A549 (cell line): Measurements from ENCODE around the gene GCNT2. TPM values are rescaled to one million over a fixed set of nuclear protein-coding genes. Genes with fewer than 3 reads are reported as not detected.

ENCODE experiments used
- ATAC-seq, 2 experiments: fragments of 200-7000 bp in 1 of 2; fragments of >200 bp in 1 of 2; cut with Nextera tagmentation in 1 of 2; cut with Tn5 transposase in 1 of 2; 3 replicates each; pipeline versions ENCODE4 v1.8.0 to v1.9.1; 2018 to 2020; ENCODE audit warnings: mild to moderate bottlenecking in 1 of 2, moderate library complexity in 1 of 2
- CTCF ChIA-PET: fragments of 300-600 bp; sonication (Branson Sonifier 250); formaldehyde crosslinking; extraction: SDS; loops from one replicate; lab custom pipeline; 2021; ENCODE audit warnings: antibody characterized with exemption, inconsistent platforms; lab: Yijun Ruan, JAX
- POLR2A ChIA-PET: fragments of 350-600 bp; formaldehyde crosslinking; extraction: SDS; loops from one replicate; lab custom pipeline; 2021; ENCODE audit warnings: antibody characterized with exemption, inconsistent platforms; lab: Yijun Ruan, JAX
- DNase-seq, 2 experiments: peaks; one replicate each; pipeline versions ENCODE4 v3.0.0 to v3.0.0-alpha.2; 2011 to 2016; ENCODE audit warnings: low read depth in 1 of 2, low spot score in 1 of 2
- FAIRE-seq: peaks from 2 replicates; lab custom pipeline; 2011; peaks lifted over from hg19 to GRCh38; lab: Jason Lieb, UNC
- H3K27ac ChIP-seq, 2 experiments: fragments of >200 bp; sonication (Bioruptor Twin); formaldehyde crosslinking; 3 replicates each; pipeline ENCODE4 v1.5.1; 2016 to 2017
- H3K4me1 ChIP-seq: fragments of >200 bp; sonication (Bioruptor Twin); formaldehyde crosslinking; 3 replicates; pipeline ENCODE4 v1.6.1; 2016
- H3K4me2 ChIP-seq: fragments of >200 bp; sonication (Bioruptor Twin); formaldehyde crosslinking; 3 replicates; pipeline ENCODE4 v1.6.1; 2016
- H3K4me3 ChIP-seq: fragments of >200 bp; sonication (Bioruptor Twin); formaldehyde crosslinking; 3 replicates; pipeline ENCODE4 v1.5.1; 2016
- H3K9me3 ChIP-seq: fragments of >200 bp; sonication (Bioruptor Twin); formaldehyde crosslinking; 3 replicates; pipeline ENCODE4 v1.6.1; 2016
- ATOH8 ChIP-seq: fragments of 250-450 bp; sonication (Bioruptor Pico); IDR thresholded peaks from 2 replicates; pipeline ENCODE4 v1.5.0; 2020; ENCODE audit warnings: low read depth, mild to moderate bottlenecking, moderate library complexity
- CBX8 ChIP-seq: fragments of 200-600 bp; sonication (generic); IDR thresholded peaks from 2 replicates; pipeline ENCODE4 v1.6.1; 2016
- CEBPB ChIP-seq, 2 experiments: fragments of >200 bp in 1 of 2; sonication (Bioruptor Twin) in 1 of 2; formaldehyde crosslinking in 1 of 2; IDR thresholded peaks; 2 replicates each; pipeline ENCODE4 v1.6.1; 2012 to 2016
- E2F6 ChIP-seq: IDR thresholded peaks from 2 replicates; pipeline ENCODE4 v1.6.1; 2012; ENCODE audit warnings: low read depth, borderline replicate concordance
- ESRRA ChIP-seq: fragments of 150-350 bp; IDR thresholded peaks from 2 replicates; pipeline ENCODE4 v1.6.1; 2014; ENCODE audit warnings: mild to moderate bottlenecking, low read length, borderline replicate concordance
- FOSB ChIP-seq: fragments of 250-450 bp; sonication (Bioruptor Pico); IDR thresholded peaks from 2 replicates; pipeline ENCODE4 v1.5.0; 2020; ENCODE audit warnings: mild to moderate bottlenecking, moderate library complexity
- GATA3 ChIP-seq: IDR thresholded peaks from 2 replicates; pipeline ENCODE4 v1.6.1; 2012; ENCODE audit warnings: borderline replicate concordance
- HDAC2 ChIP-seq: fragments of 200-600 bp; sonication (generic); IDR thresholded peaks from 2 replicates; pipeline ENCODE4 v1.6.1; 2016
- HEYL ChIP-seq: fragments of 250-450 bp; sonication (Bioruptor Pico); IDR thresholded peaks from 2 replicates; pipeline ENCODE4 v1.8.0; 2021; ENCODE audit warnings: mild to moderate bottlenecking, moderate library complexity
- HMGXB4 ChIP-seq: fragments of 250-450 bp; sonication (Bioruptor Pico); IDR thresholded peaks from 2 replicates; pipeline ENCODE4 v1.5.0; 2021; ENCODE audit warnings: mild to moderate bottlenecking, moderate library complexity, borderline replicate concordance
- HOXA7 ChIP-seq: fragments of 250-450 bp; sonication (Bioruptor Pico); IDR thresholded peaks from 2 replicates; pipeline ENCODE4 v1.5.0; 2020; ENCODE audit warnings: mild to moderate bottlenecking, moderate library complexity
- HOXB13 ChIP-seq: fragments of 250-450 bp; sonication (Bioruptor Pico); IDR thresholded peaks from 2 replicates; pipeline ENCODE4 v1.5.0; 2020; ENCODE audit warnings: low read depth, mild to moderate bottlenecking, moderate library complexity
- JUNB ChIP-seq: fragments of >200 bp; sonication (Bioruptor Twin); formaldehyde crosslinking; IDR thresholded peaks from 2 replicates; pipeline ENCODE4 v1.6.1; 2016
- MAFK ChIP-seq: fragments of 450-650 bp; IDR thresholded peaks from 2 replicates; pipeline ENCODE4 v1.6.1; 2014; ENCODE audit not compliant: partially characterized antibody
- MAZ ChIP-seq: fragments of 150-350 bp; IDR thresholded peaks from 2 replicates; pipeline ENCODE4 v1.6.1; 2014; ENCODE audit warnings: antibody characterized with exemption, low read depth, low read length, borderline replicate concordance
- MYC ChIP-seq: IDR thresholded peaks from 2 replicates; pipeline ENCODE4 v1.6.1; 2012; ENCODE audit warnings: mild to moderate bottlenecking, inconsistent platforms, low read length, improper control_type of control experiment, borderline replicate concordance
- NPAS2 ChIP-seq: fragments of 250-450 bp; sonication (Bioruptor Pico); IDR thresholded peaks from 2 replicates; pipeline ENCODE4 v1.8.0; 2022; ENCODE audit warnings: mild to moderate bottlenecking, moderate library complexity, borderline replicate concordance
- PHF8 ChIP-seq: fragments of 200-600 bp; sonication (generic); IDR thresholded peaks from 2 replicates; pipeline ENCODE4 v1.6.1; 2016; ENCODE audit warnings: low read depth, mild to moderate bottlenecking, antibody characterized with exemption, moderate library complexity, borderline replicate concordance
- POLR2AphosphoS2 ChIP-seq: conservative IDR thresholded peaks from 2 replicates; pipeline ENCODE4 v1.6.1; 2012; ENCODE audit warnings: low read length, improper control_type of control experiment, inconsistent platforms
- RAD21 ChIP-seq, 2 experiments: fragments of >200 bp in 1 of 2; sonication (Bioruptor Twin) in 1 of 2; formaldehyde crosslinking in 1 of 2; IDR thresholded peaks in 1 of 2; conservative IDR thresholded peaks in 1 of 2; 2 replicates in 1 of 2; 3 replicates in 1 of 2; pipeline ENCODE4 v1.6.1; 2012 to 2018; ENCODE audit warnings: inconsistent platforms in 1 of 2
- RFX5 ChIP-seq: fragments of 450-650 bp; IDR thresholded peaks from 2 replicates; pipeline ENCODE4 v1.7.1; 2014; ENCODE audit warnings: antibody characterized with exemption, mild to moderate bottlenecking, moderate library complexity
- RNF2 ChIP-seq: fragments of 200-600 bp; sonication (generic); IDR thresholded peaks from 2 replicates; pipeline ENCODE4 v1.6.1; 2016; ENCODE audit warnings: low read depth, mild to moderate bottlenecking, antibody characterized with exemption, moderate library complexity, borderline replicate concordance
- SMC3 ChIP-seq: fragments of >200 bp; sonication (Bioruptor Twin); formaldehyde crosslinking; IDR thresholded peaks from 3 replicates; pipeline ENCODE4 v1.6.1; 2018; ENCODE audit warnings: inconsistent platforms
- TP53 ChIP-seq: fragments of 250-450 bp; sonication (Bioruptor Pico); IDR thresholded peaks from 2 replicates; pipeline ENCODE4 v1.5.0; 2021; ENCODE audit warnings: mild to moderate bottlenecking, moderate library complexity
- USF2 ChIP-seq: fragments of 450-650 bp; IDR thresholded peaks from 2 replicates; pipeline ENCODE4 v1.6.1; 2014; ENCODE audit warnings: antibody characterized with exemption
- ZNF302 ChIP-seq: fragments of 250-450 bp; sonication (Bioruptor Pico); IDR thresholded peaks from 2 replicates; pipeline ENCODE4 v1.9.0; 2021; ENCODE audit warnings: inconsistent platforms, mild to moderate bottlenecking, moderate library complexity
- WGBS: methylation state at CpG from one replicate; pipeline ENCODE4 v1.1.6; 2017; ENCODE audit errors: missing lambda C conversion rate; 5-methylcytosine and 5-hydroxymethylcytosine counted together
- polyA plus RNA-seq, 4 experiments: library from polyadenylated mRNA; depleted of rRNA in 3 of 4; stranded (reverse); fragments of >200 nt; fragmentation: RNase III in 1 of 4; extraction: RNeasy Plus Mini Kit Qiagen cat#74134 plus additional on column Dnase treatment in 1 of 4; gene quantifications; 2 replicates in 3 of 4; 3 replicates in 1 of 4; pipeline ENCODE4 v1.2.3, GENCODE V29; 2011 to 2017
- TF ChIP-seq, protein P1 (sequence below): fragments of >200 bp; sonication (Bioruptor Twin); formaldehyde crosslinking; IDR thresholded peaks from 2 replicates; pipeline ENCODE4 v1.6.1; 2016

GCNT2 gene
- polyA plus RNA-seq, 2 of the 4 experiments (the other 2 are of a cell fraction), result 19.4 to 24.3 TPM

DNA sequence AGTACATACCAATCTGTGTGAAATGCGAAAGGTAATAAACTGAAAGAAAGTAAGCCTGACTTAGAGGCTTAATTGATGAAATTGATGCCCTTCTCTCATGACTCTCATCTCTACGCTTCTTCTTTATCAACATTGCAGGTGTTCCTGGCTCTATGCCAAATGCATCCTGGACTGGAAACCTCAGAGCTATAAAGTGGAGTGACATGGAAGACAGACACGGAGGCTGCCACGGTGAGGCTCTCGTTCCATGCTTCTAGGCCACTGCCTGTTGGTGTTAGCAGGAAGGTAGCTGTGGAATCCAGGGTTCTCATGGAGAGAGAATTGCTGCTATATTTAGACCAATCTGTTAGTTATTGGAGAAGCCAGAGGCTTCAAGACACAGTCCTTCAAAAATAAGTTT is 100.1 kb downstream of the GCNT2 start:
- Histone ChIP-seq H3K4me3 (no peak overlapping the region), H3K4me2 (no peak overlapping the region), H3K27ac (no peak overlapping the region), H3K4me1 (no peaks in the 10 kb centered on the region), H3K9me3 (no peaks in the 10 kb centered on the region)
- ATAC-seq (no peak), DNase-seq (no peak), FAIRE-seq (no peak)
- WGBS, result 97% methylated on average over 5 of the region's 5 CpGs
- ChIA-PET CTCF (no interaction called here), POLR2A (no interaction called here)
- TF ChIP-seq MAFK (no peak), HDAC2 (no peak), PHF8 (no peak), HEYL (CRISPR knock-in tag) (no peak), GATA3 (no peak), E2F6 (no peak), CBX8 (no peak), SMC3 (no peak), RAD21 (conservative IDR thresholded peaks at IDR 0.05 in 1 of 2, IDR thresholded peaks at IDR 0.05 in 1 of 2) (no peak), HOXB13 (CRISPR knock-in tag) (no peak), MAZ (no peak), ESRRA (no peak)

- H3K4me2 ChIP-seq, result no peak overlapping the region
- no peak for ATAC-seq
- H3K9me3 ChIP-seq, result no peaks in the 10 kb centered on the region
- no peak overlapping the region for H3K4me3 ChIP-seq
- 100% methylated on average over 3 of the region's 4 CpGs for WGBS
- CTCF ChIA-PET, result no interaction called here
- no peak for DNase-seq
- FAIRE-seq, result no peak
- no peak overlapping the region for H3K27ac ChIP-seq
- POLR2A ChIA-PET, result no interaction called here
- no peak for TF ChIP-seq NPAS2
- TF ChIP-seq CEBPB (IDR thresholded peaks at IDR 0.05), result no peak
- no peak for TF ChIP-seq FOSB (CRISPR knock-in tag)
- no peak for TF ChIP-seq ATOH8 (CRISPR knock-in tag)
- TF ChIP-seq, protein P1, sequence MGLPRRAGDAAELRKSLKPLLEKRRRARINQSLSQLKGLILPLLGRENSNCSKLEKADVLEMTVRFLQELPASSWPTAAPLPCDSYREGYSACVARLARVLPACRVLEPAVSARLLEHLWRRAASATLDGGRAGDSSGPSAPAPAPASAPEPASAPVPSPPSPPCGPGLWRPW, result no peak
- no peak for TF ChIP-seq MYC
- no peak for TF ChIP-seq USF2
- TF ChIP-seq JUNB, result no peak
- TF ChIP-seq PHF8, result no peak
- TF ChIP-seq RNF2, result no peak
- TF ChIP-seq HOXA7 (CRISPR knock-in tag), result no peak
- TF ChIP-seq HMGXB4 (CRISPR knock-in tag), result no peak
- no peak for TF ChIP-seq POLR2AphosphoS2
- no peak for TF ChIP-seq ZNF302 (CRISPR knock-in tag)
- TF ChIP-seq RFX5, result no peak
- TF ChIP-seq TP53 (CRISPR knock-in tag), result no peak
- H3K4me1 ChIP-seq, result no peaks in the 10 kb centered on the region
Measured at GRCh38 chr6:10621847-10622246, 100.7 kb downstream of the GCNT2 start.
